Upper lobe of left lung (tissue), 6 donors: ENCODE measurements around the gene OTUD7B. TPM values are rescaled to one million over a fixed set of nuclear protein-coding genes. Genes with fewer than 3 reads are reported as not detected.

Experiments used
- ATAC-seq, 2 donors: fragments of 200-7000 bp; cut with Tn5 transposase; one replicate each; pipeline ENCODE4 v1.9.1; 2022; ENCODE audit warnings: mild to moderate bottlenecking in 2 of 2, moderate library complexity in 2 of 2; ENCODE audit not compliant: low FRiP score in 2 of 2
- DNase-seq, 2 donors: peaks; one replicate each; pipeline ENCODE4 v3.0.0-alpha.2; 2019 to 2020
- H3K27ac ChIP-seq, 4 donors: fragments of 200-600 bp; sonication (generic); one replicate each; pipeline ENCODE4 v1.5.1; 2016 to 2019
- H3K27me3 ChIP-seq, 4 donors: fragments of 200-600 bp; sonication (generic); one replicate each; pipeline ENCODE4 v1.5.1; 2017 to 2019
- H3K36me3 ChIP-seq, 4 donors: fragments of 200-600 bp; sonication (generic); one replicate each; pipeline ENCODE4 v1.5.1; 2016 to 2019
- H3K4me1 ChIP-seq, 4 donors: fragments of 200-600 bp; sonication (generic); one replicate each; pipeline ENCODE4 v1.5.1; 2018 to 2019
- H3K4me3 ChIP-seq, 4 donors: fragments of 200-600 bp; sonication (generic); one replicate each; pipeline ENCODE4 v1.5.1; 2017 to 2019; ENCODE audit warnings: mild to moderate bottlenecking in 2 of 4, moderate library complexity in 1 of 4
- H3K9me3 ChIP-seq, 4 donors: fragments of 200-600 bp; sonication (generic); one replicate each; pipeline ENCODE4 v1.5.1; 2018 to 2019
- EP300 ChIP-seq, 4 donors: sonication (generic); formaldehyde crosslinking; IDR thresholded peaks; one replicate each; pipeline ENCODE4 v1.5.1; 2017; ENCODE audit warnings: antibody characterized with exemption in 4 of 4, control low read depth in 2 of 4
- POLR2A ChIP-seq, 4 donors: fragments of 450-650 bp; IDR thresholded peaks; one replicate each; pipeline ENCODE4 v1.5.1; 2016 to 2017; ENCODE audit warnings: antibody characterized with exemption in 4 of 4, mild to moderate bottlenecking in 2 of 4
- POLR2AphosphoS5 ChIP-seq, 2 donors: sonication (generic); formaldehyde crosslinking; IDR thresholded peaks; one replicate each; pipeline ENCODE4 v1.5.1; 2017; ENCODE audit warnings: antibody characterized with exemption in 2 of 2
- WGBS, 2 donors: methylation state at CpG; one replicate each; pipeline ENCODE4 v1.1.5; 2017 to 2018; 5-methylcytosine and 5-hydroxymethylcytosine counted together
- total RNA-seq, 6 donors: library from RNA; depleted of rRNA in 4 of 6; stranded (reverse); fragments of >200 nt in 4 of 6; gene quantifications; one replicate each; pipeline versions ENCODE4 v1.1.0 to v1.2.1, GENCODE V29; 2016 to 2021
- TF ChIP-seq, protein P1 (sequence below), 6 experiments: fragments of 450-650 bp in 4 of 6; fragments of 200-600 bp in 2 of 6; sonication (generic) in 2 of 6; IDR thresholded peaks; one replicate each; pipeline ENCODE4 v1.5.1; 2016 to 2019; ENCODE audit warnings: antibody characterized with exemption in 6 of 6
- donor health status: DM: no; HTN: no; CAD: no; lungs with moderate emphysema.
- donor health status: DM: no; HTN: yes; CAD: no; lungs with severe emphysema.

The OTUD7B gene
- total RNA-seq, 6 donors from 2014 or later: 22.0 to 44.8 (median 29.8) TPM

DNA sequence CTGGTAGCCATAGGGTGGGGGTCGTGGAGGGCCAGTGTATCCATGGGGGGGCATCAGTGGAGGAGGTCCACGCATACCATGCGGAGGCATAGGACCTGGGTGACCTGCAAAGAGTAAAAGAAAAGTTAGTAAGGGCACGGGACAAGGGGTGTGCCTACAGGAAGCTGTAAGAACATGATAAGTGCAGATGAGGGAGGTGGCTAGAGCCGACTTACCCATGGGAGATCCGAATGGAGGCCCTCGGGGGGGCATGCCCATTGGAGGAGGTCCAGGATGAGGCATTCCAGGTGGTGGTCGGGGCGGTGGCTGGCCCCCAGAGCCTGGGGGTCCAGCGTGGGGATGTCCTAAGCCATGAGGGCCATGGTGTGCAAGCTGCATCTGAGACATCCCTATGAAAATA is 86.9 kb downstream of the OTUD7B start:
- Histone ChIP-seq H3K9me3 (no peaks in the 10 kb centered on the region), H3K27me3 (no peaks in the 10 kb centered on the region), H3K36me3 (peaks cover 38 to 54% (median 44%) of the 10 kb centered on the region in 4 donors), H3K4me1 (peaks cover 21 to 32% (median 27%) of the 10 kb centered on the region in 4 donors), H3K27ac (no peak overlapping the region), H3K4me3 (no peak overlapping the region)
- ATAC-seq: no peak
- WGBS, 2 donors: 88% methylated on average over 10 of the region's 10 CpGs
- TF ChIP-seq, protein P1, sequence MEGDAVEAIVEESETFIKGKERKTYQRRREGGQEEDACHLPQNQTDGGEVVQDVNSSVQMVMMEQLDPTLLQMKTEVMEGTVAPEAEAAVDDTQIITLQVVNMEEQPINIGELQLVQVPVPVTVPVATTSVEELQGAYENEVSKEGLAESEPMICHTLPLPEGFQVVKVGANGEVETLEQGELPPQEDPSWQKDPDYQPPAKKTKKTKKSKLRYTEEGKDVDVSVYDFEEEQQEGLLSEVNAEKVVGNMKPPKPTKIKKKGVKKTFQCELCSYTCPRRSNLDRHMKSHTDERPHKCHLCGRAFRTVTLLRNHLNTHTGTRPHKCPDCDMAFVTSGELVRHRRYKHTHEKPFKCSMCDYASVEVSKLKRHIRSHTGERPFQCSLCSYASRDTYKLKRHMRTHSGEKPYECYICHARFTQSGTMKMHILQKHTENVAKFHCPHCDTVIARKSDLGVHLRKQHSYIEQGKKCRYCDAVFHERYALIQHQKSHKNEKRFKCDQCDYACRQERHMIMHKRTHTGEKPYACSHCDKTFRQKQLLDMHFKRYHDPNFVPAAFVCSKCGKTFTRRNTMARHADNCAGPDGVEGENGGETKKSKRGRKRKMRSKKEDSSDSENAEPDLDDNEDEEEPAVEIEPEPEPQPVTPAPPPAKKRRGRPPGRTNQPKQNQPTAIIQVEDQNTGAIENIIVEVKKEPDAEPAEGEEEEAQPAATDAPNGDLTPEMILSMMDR (IDR thresholded peaks at IDR 0.05): no peak
- TF ChIP-seq EP300 (IDR thresholded peaks at IDR 0.05) (no peak), POLR2A (IDR thresholded peaks at IDR 0.05) (no peak), POLR2AphosphoS5 (IDR thresholded peaks at IDR 0.05) (no peak)
- peak in 1 of 2 donors; percentile 41 for DNase-seq

DNA sequence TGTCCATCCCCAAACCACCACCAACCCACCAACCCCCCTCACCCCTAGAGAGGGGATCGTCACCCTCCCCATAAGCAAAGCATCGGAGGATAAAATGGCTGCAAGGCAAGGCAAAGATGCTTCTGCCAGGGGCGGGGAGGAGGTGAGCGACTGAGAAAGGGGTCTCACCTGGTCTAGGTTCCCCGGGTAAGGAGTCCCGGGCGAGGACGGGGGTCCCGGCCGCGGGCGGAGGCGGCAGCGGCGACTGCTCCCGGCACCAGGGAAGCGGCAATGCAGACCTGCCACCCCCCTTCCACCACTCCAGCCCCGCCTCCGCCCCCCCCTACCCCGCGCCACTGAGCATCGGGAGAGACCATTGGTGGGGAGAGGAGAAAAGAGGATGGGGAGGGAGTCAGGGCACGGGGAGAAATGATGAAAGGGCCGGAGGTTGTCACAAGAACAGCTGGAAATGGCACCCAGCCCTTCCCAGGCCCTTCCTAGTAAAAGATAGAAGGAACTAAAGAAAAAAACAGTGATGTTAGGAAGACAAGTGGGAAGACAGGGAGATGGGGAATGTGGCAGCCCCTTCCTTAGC is 92.9 kb downstream of the OTUD7B start, which contains the start of gene SV2A:
Gene SV2A, minus strand, starts transcription at position 274 of the 574 bp plus-strand sequence. CDS start 4,004 bp downstream, outside the sequence.
- 0 to 2% methylated on average over 11 to 24 of the region's 24 CpGs for WGBS, 2 donors
- DNase-seq: peak; percentile 26 to 85
- H3K27ac ChIP-seq: no peak within 1 kb of the TSS
- peaks cover 3 to 12% (median 6%) of the 10 kb centered on the region in 4 donors for H3K36me3 ChIP-seq
- TF ChIP-seq POLR2AphosphoS5 (IDR thresholded peaks at IDR 0.05): no peak
- TF ChIP-seq, protein P1 (IDR thresholded peaks at IDR 0.05): no peak
- no peak for TF ChIP-seq EP300 (IDR thresholded peaks at IDR 0.05)
- TF ChIP-seq POLR2A (IDR thresholded peaks at IDR 0.05): no peak
- peak in 1 of 2 donors; percentile 62 for ATAC-seq
- H3K4me1 ChIP-seq: peaks cover 7 to 21% (median 10%) of the 10 kb centered on the region in 4 donors
- H3K27me3 ChIP-seq: peaks cover 0 to 5% (median 0%) of the 10 kb centered on the region in 4 donors
- H3K4me3 ChIP-seq: peak within 1 kb of the TSS in 3 of 4 donors; percentile 37 to 53 (median 41)
- no peaks in the 10 kb centered on the region for H3K9me3 ChIP-seq

DNA sequence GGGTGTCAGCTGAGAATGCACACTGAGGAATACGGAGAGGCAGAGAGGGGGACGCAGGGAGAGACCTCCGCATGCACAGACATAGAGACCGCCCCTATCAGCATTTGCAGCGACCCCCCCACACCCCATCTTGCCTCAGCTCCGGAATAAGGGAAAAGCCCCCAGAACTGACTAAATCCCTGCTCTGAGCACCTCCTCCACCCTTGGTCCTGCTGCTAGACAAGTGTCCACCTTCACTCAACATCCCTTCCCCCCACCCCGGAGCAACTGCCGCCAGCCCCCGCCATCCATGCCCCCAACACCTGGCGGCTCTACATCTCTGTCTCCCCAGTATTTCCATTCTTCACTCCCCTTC is 93.7 kb downstream of the OTUD7B start:
- peak overlapping the region in 3 of 4 donors; percentile 37 to 53 (median 41) for H3K4me3 ChIP-seq
- peaks cover 0 to 4% (median 2%) of the 10 kb centered on the region in 4 donors for H3K36me3 ChIP-seq
- DNase-seq: no peak
- ATAC-seq: no peak
- H3K4me1 ChIP-seq: peaks cover 7 to 21% (median 10%) of the 10 kb centered on the region in 4 donors
- TF ChIP-seq POLR2AphosphoS5 (IDR thresholded peaks at IDR 0.05): no peak
- TF ChIP-seq EP300 (IDR thresholded peaks at IDR 0.05): no peak
- no peak for TF ChIP-seq POLR2A (IDR thresholded peaks at IDR 0.05)
- TF ChIP-seq, protein P1 (IDR thresholded peaks at IDR 0.05): no peak
- no peaks in the 10 kb centered on the region for H3K9me3 ChIP-seq
- WGBS, 2 donors: 15 to 26% methylated on average over 10 of the region's 10 CpGs
- H3K27ac ChIP-seq: no peak overlapping the region
- H3K27me3 ChIP-seq: peaks cover 0 to 5% (median 0%) of the 10 kb centered on the region in 4 donors

DNA sequence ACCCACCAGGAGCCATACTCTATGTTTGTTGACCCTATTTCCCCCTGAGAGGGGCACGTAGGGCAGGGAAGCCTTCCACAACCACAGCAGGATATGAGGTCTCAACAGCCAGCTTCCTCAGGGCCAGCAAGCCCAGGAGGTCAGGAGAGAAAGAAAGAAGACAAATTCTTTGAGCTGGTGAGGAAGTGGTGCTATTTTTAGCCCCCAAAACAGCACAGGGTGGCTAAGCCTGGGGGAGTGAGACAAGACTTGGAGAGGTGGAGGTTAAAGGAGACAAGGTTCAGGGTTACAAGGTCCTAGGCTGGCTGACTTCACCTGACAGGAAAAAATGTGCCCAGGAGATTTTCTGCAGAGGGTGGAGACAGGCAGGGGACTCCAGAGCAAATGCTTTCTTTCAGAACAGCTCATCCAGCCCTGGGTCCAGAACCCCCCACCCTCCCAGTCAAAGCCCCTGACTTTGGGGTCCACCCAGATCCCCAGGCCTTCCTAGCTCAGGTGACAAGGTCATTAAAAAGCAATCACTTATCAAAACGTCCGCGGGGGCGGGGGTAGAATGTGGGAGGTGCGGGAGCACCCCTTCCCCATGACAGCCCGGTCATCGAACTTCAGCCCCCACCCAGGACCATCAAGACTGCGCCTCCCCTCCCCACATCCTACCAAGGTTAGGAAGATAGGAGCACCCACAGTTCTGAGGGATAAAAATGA is 94.2 kb downstream of the OTUD7B start:
- peak overlapping the region in 2 of 4 donors; percentile 3 to 53 for H3K4me3 ChIP-seq

More for the DNA sequence above, 94.2 kb downstream of the OTUD7B start:
- peaks cover 0 to 5% (median 0%) of the 10 kb centered on the region in 4 donors for H3K27me3 ChIP-seq
- TF ChIP-seq POLR2AphosphoS5 (IDR thresholded peaks at IDR 0.05): no peak
- TF ChIP-seq, protein P1 (IDR thresholded peaks at IDR 0.05): no peak
- TF ChIP-seq EP300 (IDR thresholded peaks at IDR 0.05): no peak
- TF ChIP-seq POLR2A (IDR thresholded peaks at IDR 0.05): no peak
- DNase-seq (no peak), ATAC-seq (no peak)
- 21 to 29% methylated on average over 8 to 9 of the region's 9 CpGs for WGBS, 2 donors
- H3K27ac ChIP-seq: no peak overlapping the region
- no peaks in the 10 kb centered on the region for H3K9me3 ChIP-seq
- peaks cover 7 to 21% (median 10%) of the 10 kb centered on the region in 4 donors for H3K4me1 ChIP-seq
- H3K36me3 ChIP-seq: peaks cover 0 to under 1% (median 0%) of the 10 kb centered on the region in 4 donors
